Activated CD8-positive, alpha-beta memory T cell treated with anti-CD3 and anti-CD28 coated beads for 4 hours (primary cell): Measurements from ENCODE around the gene LPO.

ENCODE experiments used
- DNase-seq, 2 donors: peaks; one replicate each; pipeline ENCODE4 v3.0.0-alpha.2; 2020; ENCODE audit warnings: low read depth in 2 of 2

The LPO gene

GRCh38 chr17:58262149-58262548 lies 23.8 kb downstream of the LPO start:
- no peak for DNase-seq

- DNase-seq: no peak
Measured at GRCh38 chr17:58263773-58264172, 25.4 kb downstream of the LPO start.

GRCh38 chr17:58264407-58265103 lies 26.2 kb downstream of the LPO start:
- DNase-seq: no peak

GRCh38 chr17:58265271-58265670 lies 26.9 kb downstream of the LPO start:
- no peak for DNase-seq

GRCh38 chr17:58265902-58266875 lies 27.8 kb downstream of the LPO start:
- no peak for DNase-seq

GRCh38 chr17:58267347-58268324 lies 29.3 kb downstream of the LPO start:
- no peak for DNase-seq

GRCh38 chr17:58268326-58268725 lies 29.9 kb downstream of the LPO start:
- DNase-seq: no peak

GRCh38 chr17:58268774-58269556 lies 30.6 kb downstream of the LPO start:
- DNase-seq: no peak

GRCh38 chr17:58269557-58270291 lies 31.3 kb downstream of the LPO start:
- no peak for DNase-seq

- DNase-seq: no peak
Measured at GRCh38 chr17:58270476-58271215, 32.3 kb downstream of the LPO start.

- no peak for DNase-seq
Measured at GRCh38 chr17:58271216-58271931, 33.0 kb downstream of the LPO start.

GRCh38 chr17:58272367-58273280 lies 34.2 kb downstream of the LPO start:
- no peak for DNase-seq

GRCh38 chr17:58273453-58274104 lies 35.2 kb downstream of the LPO start:
- DNase-seq: no peak

- DNase-seq: no peak
Measured at GRCh38 chr17:58275417-58275816, 37.0 kb downstream of the LPO start.

- DNase-seq: no peak
Measured at GRCh38 chr17:58276423-58276822, 38.0 kb downstream of the LPO start.

- DNase-seq: no peak
Measured at GRCh38 chr17:58277107-58277801, 38.9 kb downstream of the LPO start.
